Measurements from ENCODE around the gene FOXP1.
"Not testable (repeated sequence)": the region's sequence is repeated elsewhere in the genome, so short reads cannot be mapped to it uniquely, and the experiment has no call there.

The FOXP1 gene

GRCh38 chr3:71360764-71361163 is 222.8 kb downstream of the FOXP1 start:
- no peak for DNase-seq

- no peak for DNase-seq
Measured at GRCh38 chr3:71360180-71360579, 223.3 kb downstream of the FOXP1 start.

- no peak for DNase-seq
Measured at GRCh38 chr3:71358243-71358642, 225.3 kb downstream of the FOXP1 start.

GRCh38 chr3:71356265-71356664 is 227.3 kb downstream of the FOXP1 start:
- no peak for DNase-seq

- DNase-seq, result no peak
Measured at GRCh38 chr3:71355862-71356261, 227.7 kb downstream of the FOXP1 start.

DNA sequence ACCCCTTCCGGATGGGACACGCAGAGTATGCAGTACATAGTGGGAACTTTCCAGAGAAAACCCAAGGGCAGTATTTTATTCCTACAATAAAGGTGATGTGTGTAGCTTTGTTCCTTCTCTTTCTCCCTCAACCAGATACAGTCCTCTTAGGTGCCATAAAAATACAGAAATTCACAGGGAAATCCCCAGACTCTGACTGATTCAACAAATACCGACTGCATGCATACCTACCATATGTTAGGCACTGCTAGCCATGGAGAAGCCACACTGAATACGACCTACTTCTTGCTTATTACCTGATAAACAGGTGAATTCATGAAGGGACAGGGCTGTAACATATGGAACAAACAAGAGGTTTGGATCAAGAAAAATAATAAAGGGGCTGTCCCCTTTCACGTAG is 228.5 kb downstream of the FOXP1 start:
- no peak for DNase-seq

GRCh38 chr3:71351403-71352149 is 232.0 kb downstream of the FOXP1 start:
- DNase-seq, result no peak

- no peak for DNase-seq
Measured at GRCh38 chr3:71350998-71351397, 232.5 kb downstream of the FOXP1 start.

DNA sequence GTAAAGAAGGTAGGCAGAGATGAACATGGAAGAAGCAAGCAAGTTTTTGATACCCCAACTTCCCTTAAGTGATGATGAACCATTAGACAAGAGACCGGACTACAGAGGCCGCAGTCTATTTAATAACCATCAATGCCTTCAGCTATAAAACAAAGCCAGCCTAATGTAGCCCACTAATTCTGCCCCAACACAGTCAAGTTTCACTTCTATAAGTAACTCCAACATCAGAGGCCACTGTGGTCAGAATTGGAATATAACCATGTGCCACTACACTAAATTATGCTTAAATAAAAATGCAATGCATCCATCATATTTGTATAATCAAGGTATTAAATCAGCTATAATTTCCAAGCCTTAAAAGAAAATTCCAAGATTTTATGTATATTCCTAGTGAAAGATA is 234.7 kb downstream of the FOXP1 start:
- DNase-seq, result no peak

DNA sequence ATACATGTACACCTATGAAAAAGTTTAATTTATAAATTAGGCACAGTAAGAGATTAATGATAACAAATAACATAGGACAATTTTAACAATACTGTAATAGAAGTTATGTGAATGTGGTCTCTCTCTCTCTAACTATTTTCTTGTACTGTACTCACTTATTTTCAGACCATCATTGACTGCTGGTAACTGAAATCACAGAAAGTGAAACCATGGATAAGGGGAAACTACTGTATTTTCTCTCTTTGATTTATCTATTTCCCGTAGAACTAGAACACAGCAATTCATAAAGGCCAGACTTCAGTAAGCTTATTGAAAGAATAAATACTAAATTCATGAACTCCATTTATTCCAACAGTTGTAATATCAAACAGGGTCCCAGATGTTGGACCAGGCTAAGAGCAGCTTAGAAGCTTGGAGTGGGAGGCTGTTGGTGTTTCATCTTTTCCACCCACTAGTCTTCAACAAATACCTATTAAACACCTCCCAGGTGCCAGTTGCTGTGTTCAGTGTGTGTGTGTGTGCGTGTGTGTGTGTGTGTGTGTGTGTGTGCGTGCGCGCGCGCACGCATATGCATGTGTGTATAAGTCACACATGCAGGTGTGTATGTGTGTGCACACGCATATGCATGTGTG is 235.4 kb downstream of the FOXP1 start:
- no peak for DNase-seq

- no peak for DNase-seq
Measured at GRCh38 chr3:71346061-71346460, 237.5 kb downstream of the FOXP1 start.

DNA sequence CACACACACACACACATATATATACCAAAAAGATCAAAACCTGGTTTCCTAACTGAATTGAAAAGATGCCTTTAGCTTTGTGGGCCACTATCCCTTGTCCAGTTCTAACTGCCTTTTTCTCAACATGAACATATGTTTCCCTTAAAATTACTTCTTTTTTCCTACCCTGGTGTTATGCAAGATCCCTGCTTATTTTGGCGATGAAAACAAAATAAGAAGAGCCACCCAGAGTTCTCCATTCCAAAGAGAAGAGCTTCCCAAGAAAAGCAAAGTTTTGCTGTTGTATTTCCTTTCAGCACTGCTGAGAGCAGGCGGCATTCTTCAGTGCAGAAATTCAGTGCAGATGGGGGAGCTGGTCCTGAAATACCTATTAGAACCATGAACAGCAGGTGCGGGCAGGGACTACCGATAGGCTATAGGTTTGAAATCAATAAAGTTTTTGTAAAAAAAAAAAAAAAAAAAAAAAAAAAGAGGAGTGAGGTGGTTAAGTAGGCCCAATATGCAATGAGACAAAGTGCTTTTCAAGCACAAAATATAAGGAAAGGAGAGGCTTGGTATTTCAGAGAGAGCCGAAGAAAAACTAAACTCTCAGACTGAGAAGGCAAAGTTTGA is 238.0 kb downstream of the FOXP1 start:
- no peak for DNase-seq

DNA sequence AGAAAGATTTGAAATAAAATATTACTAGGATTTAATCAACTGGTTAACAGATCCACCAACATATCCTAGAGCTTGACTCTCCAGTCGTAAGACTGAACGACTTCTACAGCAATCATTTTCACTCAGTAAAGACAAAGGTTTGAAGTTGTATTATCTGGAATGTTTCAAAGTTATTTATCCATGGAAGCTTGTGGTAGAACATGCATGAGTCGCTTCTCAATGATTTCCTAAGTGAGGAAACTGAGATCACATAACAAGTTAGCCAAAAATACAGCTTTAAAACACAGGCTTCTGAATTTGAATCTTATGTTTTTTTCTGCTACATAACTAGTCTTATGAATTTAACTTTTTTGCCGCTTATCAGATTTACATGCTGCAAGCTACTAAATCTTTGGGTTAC is 241.8 kb downstream of the FOXP1 start:
- DNase-seq, result no peak

- no peak for DNase-seq
Measured at GRCh38 chr3:71339049-71339448, 244.5 kb downstream of the FOXP1 start.

DNA sequence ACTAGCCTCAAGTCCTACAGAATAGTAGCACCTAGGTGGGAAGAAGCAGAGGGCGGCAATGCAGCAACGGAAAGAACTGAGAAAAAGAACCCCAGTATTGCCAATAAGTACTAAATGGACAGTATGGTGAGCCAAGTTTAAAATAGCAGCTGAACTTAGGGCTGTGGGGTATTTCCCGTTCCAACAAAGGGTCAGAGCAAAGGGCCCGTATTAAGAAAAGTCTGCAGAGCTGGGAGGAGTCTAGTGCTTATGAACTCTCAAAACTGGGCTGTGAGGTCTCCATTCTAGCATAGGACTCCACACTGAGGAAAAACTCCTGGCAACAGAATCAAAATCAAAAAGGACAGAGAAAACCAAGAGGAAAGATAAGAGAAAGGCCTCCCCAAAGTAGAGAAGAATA is 250.7 kb downstream of the FOXP1 start:
- DNase-seq, result no peak

DNA sequence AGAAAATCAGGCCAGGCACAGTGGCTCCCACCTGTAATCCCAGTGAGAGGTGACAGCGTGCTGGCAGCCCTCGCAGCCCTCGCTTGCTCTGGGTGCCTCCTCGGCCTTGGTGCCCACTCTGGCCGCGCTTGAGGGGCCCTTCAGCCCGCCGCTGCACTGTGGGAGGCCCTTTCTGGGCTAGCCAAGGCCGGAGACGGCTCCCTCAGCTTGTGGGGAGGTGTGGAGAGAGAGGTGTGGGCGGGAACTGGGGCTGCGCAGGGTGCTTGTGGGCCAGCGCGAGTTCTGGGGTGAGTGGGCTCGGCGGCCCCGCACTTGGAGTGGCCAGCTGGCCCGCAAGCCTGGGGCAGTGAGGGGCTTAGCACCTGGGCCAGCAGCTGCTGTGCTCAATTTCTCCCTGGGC is 252.6 kb downstream of the FOXP1 start:
- DNase-seq, result no peak

DNA sequence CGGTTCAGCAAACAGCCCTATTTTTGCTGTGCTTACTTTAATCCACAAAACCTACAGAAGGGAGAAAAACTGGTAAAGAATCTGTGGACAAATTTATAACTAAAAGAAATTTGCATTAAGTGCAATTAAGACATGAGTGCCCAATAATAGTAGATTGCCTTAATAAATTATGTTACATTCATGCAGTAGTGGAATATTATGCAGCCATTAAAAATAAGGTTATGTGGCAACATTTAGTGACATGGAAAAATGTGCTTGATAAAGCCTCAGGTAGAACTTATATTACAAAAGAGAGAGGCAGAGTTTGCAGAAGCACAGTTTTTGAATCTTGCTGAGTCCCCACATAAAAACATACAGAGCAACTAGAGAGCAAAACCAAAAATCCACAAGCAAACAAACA is 253.0 kb downstream of the FOXP1 start:
- DNase-seq, result no peak

DNA sequence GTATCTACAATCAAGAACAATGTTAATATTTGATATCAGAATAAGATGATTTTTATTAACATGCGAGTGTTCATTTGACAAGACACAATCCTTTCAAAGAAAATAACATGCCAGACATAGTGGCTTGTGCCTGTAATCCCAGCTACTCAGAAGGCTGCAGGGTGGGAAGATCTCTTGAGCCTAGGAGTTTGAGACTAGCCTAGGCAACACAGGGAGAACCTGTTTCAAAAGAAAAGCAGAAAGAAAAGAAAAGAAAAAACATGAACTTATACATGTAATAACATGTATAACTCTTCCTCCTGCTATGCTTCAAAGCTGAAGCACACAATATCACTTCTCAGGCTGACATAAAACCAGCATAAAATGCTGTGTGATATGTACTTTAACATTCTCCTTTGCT is 253.7 kb downstream of the FOXP1 start:
- DNase-seq, result no peak

DNA sequence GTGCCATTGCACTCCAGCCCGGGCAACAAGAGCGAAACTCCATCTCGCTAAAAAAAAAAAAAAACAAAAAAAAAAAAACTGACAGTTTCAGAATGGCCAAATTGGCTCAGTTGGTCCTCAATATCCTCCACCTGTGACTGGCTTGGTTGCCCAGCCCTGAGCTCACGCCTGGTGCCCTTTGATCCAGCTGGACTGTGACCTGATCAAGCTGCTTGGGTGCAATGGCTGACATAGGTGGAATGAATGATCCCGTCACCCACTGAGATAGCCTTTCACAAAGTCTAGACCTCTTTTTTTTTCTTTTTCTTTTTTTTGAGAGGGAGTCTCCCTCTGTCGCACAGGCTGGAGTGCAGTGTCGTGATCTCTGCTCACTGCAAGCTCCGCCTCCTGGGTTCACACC is 254.6 kb downstream of the FOXP1 start:
- DNase-seq, result no peak

- no peak for DNase-seq
Measured at GRCh38 chr3:71327936-71328335, 255.6 kb downstream of the FOXP1 start.

DNA sequence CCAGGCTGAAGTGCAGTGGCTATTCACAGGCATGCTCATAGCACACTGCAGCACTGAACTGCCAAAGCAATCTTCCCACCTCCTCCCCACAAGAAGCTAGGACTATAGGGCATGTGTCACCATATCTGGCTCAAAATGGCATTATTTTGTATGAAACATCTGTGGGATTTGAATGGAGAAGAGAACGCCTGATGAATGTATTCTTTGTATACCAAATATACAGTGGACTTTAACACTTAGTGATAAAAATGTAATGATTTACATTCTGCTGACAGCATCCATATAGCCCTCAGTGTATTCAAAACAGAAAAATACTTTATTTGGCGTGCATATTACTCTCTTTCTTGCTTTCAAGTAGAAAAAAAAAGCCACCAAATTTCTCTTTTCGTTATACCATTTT is 257.8 kb downstream of the FOXP1 start:
- no peak for DNase-seq

GRCh38 chr3:71324224-71324623 is 259.3 kb downstream of the FOXP1 start:
- not testable (repeated sequence) for DNase-seq

DNA sequence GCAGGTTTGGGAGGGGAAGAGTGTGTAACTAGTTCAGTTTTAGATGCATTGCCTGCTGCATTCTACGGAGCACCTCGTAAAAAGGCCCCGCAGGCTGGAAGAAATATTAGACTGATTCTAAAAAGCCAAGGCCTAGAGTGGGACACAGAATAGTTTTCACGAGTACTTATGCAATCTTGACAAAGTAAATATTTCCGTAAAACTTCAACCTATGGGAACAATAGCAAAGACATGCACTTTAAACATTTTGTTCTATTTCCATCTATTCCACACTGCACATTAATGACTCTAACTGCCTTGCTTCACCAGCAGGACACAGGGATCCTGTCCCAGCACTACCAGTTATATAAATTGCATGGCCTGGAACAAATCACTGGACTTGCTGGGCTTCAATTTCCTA is 260.0 kb downstream of the FOXP1 start:
- DNase-seq, result no peak

DNA sequence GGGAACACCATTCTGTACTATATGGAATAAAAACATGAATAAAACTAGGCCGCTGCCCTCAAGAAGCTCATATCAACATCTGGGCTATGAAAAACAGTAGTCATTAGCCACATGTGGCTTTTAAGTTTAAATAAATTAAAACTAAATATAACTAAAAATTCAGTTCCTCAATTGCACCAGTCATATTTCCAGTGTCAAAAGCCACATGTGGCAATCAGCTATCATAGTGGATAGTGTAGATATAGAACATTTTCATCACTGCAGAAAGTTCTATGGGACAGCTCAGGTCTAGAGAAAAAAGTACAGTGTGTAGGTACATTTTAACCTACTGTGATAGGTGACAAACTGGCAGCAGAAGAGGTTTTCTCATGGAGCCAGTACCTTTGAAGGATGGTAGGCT is 261.4 kb downstream of the FOXP1 start:
- DNase-seq, result no peak

DNA sequence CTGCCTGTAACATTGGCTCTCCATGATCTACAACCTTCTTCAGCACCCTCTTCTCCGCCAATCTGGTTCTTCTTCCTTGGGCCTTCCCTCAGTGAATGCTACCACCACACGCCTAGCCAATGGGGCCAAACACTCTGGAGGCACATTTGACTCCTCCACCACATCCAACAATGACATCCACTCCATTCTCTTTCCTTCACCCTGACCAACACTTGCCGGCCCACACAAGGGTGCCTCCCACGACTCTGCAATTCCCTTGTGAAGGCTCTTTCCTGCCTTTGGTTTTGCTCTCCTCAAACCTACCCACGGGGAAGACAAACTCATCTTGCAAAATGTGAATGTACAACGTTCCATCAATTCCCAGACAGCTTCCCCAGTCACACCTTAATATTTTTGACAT is 263.8 kb downstream of the FOXP1 start:
- no peak for DNase-seq
